Tibial nerve (tissue), 4 donors: ENCODE data around the gene ABHD17A. TPM values are rescaled to one million over a fixed set of nuclear protein-coding genes. Genes with fewer than 3 reads are reported as not detected.

Source experiments
- DNase-seq, 2 donors: peaks; one replicate each; pipeline ENCODE4 v3.0.0-alpha.2; 2019; ENCODE audit warnings: low spot score in 2 of 2
- H3K27ac ChIP-seq, 4 donors: fragments of 200-600 bp; sonication (generic) in 3 of 4; one replicate each; pipeline ENCODE4 v1.5.1; 2017 to 2019; ENCODE audit warnings: mild to moderate bottlenecking in 1 of 4
- H3K27me3 ChIP-seq, 2 donors: fragments of 200-600 bp; sonication (generic) in 1 of 2; one replicate each; pipeline versions ENCODE4 v1.5.1 to v1.6.0; 2017 to 2019
- H3K36me3 ChIP-seq, 3 donors: fragments of 200-600 bp; sonication (generic); one replicate each; pipeline ENCODE4 v1.5.1; 2018 to 2019
- H3K4me1 ChIP-seq, 4 donors: fragments of 200-600 bp; sonication (generic) in 3 of 4; one replicate each; pipeline ENCODE4 v1.5.1; 2017 to 2019
- H3K4me3 ChIP-seq, 4 donors: fragments of 200-600 bp; sonication (generic) in 3 of 4; one replicate each; pipeline ENCODE4 v1.5.1; 2017 to 2019; ENCODE audit warnings: mild to moderate bottlenecking in 1 of 4, moderate library complexity in 1 of 4
- H3K9me3 ChIP-seq, 4 donors: fragments of 200-600 bp; sonication (generic) in 3 of 4; one replicate each; pipeline ENCODE4 v1.5.1; 2017 to 2019
- CTCF ChIP-seq, 5 experiments: fragments of 200-600 bp in 3 of 5; fragments of 450-650 bp in 2 of 5; sonication (generic) in 3 of 5; IDR thresholded peaks; one replicate each; pipeline ENCODE4 v1.5.1; 2016 to 2019; ENCODE audit warnings: antibody characterized with exemption in 5 of 5, mild to moderate bottlenecking in 3 of 5, moderate library complexity in 2 of 5
- EP300 ChIP-seq, 2 donors: sonication (generic); formaldehyde crosslinking; IDR thresholded peaks; one replicate each; pipeline ENCODE4 v1.6.1; 2017; ENCODE audit warnings: antibody characterized with exemption in 2 of 2, mild to moderate bottlenecking in 1 of 2
- POLR2A ChIP-seq, 2 donors: fragments of 450-650 bp; IDR thresholded peaks; one replicate each; pipeline ENCODE4 v1.6.1; 2017; ENCODE audit warnings: antibody characterized with exemption in 2 of 2, mild to moderate bottlenecking in 2 of 2, moderate library complexity in 2 of 2
- WGBS, 2 donors: methylation state at CpG; one replicate each; pipeline ENCODE4 v1.1.5; 2018; 5-methylcytosine and 5-hydroxymethylcytosine counted together
- total RNA-seq, 4 donors: library from RNA; depleted of rRNA; stranded (reverse); fragments of >200 nt; gene quantifications; one replicate each; pipeline ENCODE4 v1.1.0, GENCODE V29; 2016

The ABHD17A gene
- total RNA-seq, 4 donors from 2014 or later, result 127 to 165 (median 132) TPM

GRCh38 chr19:1872807-1873523 lies 12.3 kb downstream of the ABHD17A start:
- WGBS, 2 donors, result 72 to 82% methylated on average over 20 to 25 of the region's 25 CpGs
- Histone ChIP-seq H3K9me3 (no peaks in the 10 kb centered on the region), H3K4me1 (peaks cover 5 to 59% (median 25%) of the 10 kb centered on the region in 4 donors), H3K36me3 (peaks cover 0 to 30% (median 0%) of the 10 kb centered on the region in 3 donors), H3K27ac (peak overlapping the region; percentile 50 to 95 (median 70)), H3K4me3 (peak overlapping the region in 1 of 4 donors; percentile 14), H3K27me3 (no peaks in the 10 kb centered on the region)
- no peak for TF ChIP-seq EP300 (IDR thresholded peaks at IDR 0.05)
- TF ChIP-seq CTCF (IDR thresholded peaks at IDR 0.05), result no peak
- TF ChIP-seq POLR2A (IDR thresholded peaks at IDR 0.05), result no peak
- no peak for DNase-seq

GRCh38 chr19:1871630-1872029 lies 13.7 kb downstream of the ABHD17A start:
- H3K27ac ChIP-seq, result no peak overlapping the region
- H3K9me3 ChIP-seq, result no peaks in the 10 kb centered on the region
- H3K36me3 ChIP-seq, result peaks cover 0 to 30% (median 0%) of the 10 kb centered on the region in 3 donors
- TF ChIP-seq EP300 (IDR thresholded peaks at IDR 0.05) (no peak), CTCF (IDR thresholded peaks at IDR 0.05) (no peak), POLR2A (IDR thresholded peaks at IDR 0.05) (no peak)
- WGBS, 2 donors, result 86 to 92% methylated on average over 6 to 7 of the region's 13 CpGs
- no peak overlapping the region for H3K4me3 ChIP-seq
- DNase-seq, result no peak
- no peaks in the 10 kb centered on the region for H3K27me3 ChIP-seq
- H3K4me1 ChIP-seq, result peaks cover 5 to 51% (median 23%) of the 10 kb centered on the region in 4 donors

GRCh38 chr19:1871140-1871597 lies 14.1 kb downstream of the ABHD17A start:
- no peak overlapping the region for H3K27ac ChIP-seq
- WGBS, 2 donors, result 85 to 86% methylated on average over 9 to 15 of the region's 15 CpGs

GRCh38 chr19:1868971-1869370 lies 16.3 kb downstream of the ABHD17A start:
- H3K27ac ChIP-seq, result no peak overlapping the region
- TF ChIP-seq POLR2A (IDR thresholded peaks at IDR 0.05) (no peak), EP300 (IDR thresholded peaks at IDR 0.05) (no peak), CTCF (IDR thresholded peaks at IDR 0.05) (no peak)
- 87 to 88% methylated on average over 7 of the region's 7 CpGs for WGBS, 2 donors

More at GRCh38 chr19:1871140-1871597, 14.1 kb downstream of the ABHD17A start:
- Histone ChIP-seq H3K27me3 (no peaks in the 10 kb centered on the region), H3K9me3 (no peaks in the 10 kb centered on the region), H3K36me3 (peaks cover 0 to 30% (median 0%) of the 10 kb centered on the region in 3 donors), H3K4me1 (peaks cover 5 to 47% (median 19%) of the 10 kb centered on the region in 4 donors), H3K4me3 (no peak overlapping the region)
- no peak for TF ChIP-seq CTCF (IDR thresholded peaks at IDR 0.05)
- no peak for TF ChIP-seq EP300 (IDR thresholded peaks at IDR 0.05)
- no peak for TF ChIP-seq POLR2A (IDR thresholded peaks at IDR 0.05)
- no peak for DNase-seq

GRCh38 chr19:1867349-1867724 lies 18.0 kb downstream of the ABHD17A start:
- H3K4me1 ChIP-seq, result peaks cover 0 to 31% (median 9%) of the 10 kb centered on the region in 4 donors
- TF ChIP-seq POLR2A (IDR thresholded peaks at IDR 0.05) (no peak), CTCF (IDR thresholded peaks at IDR 0.05) (no peak), EP300 (IDR thresholded peaks at IDR 0.05) (no peak)
- no peak overlapping the region for H3K4me3 ChIP-seq
- H3K27me3 ChIP-seq, result no peaks in the 10 kb centered on the region
- no peak for DNase-seq
- H3K9me3 ChIP-seq, result no peaks in the 10 kb centered on the region
- 91 to 92% methylated on average over 9 of the region's 9 CpGs for WGBS, 2 donors
- no peak overlapping the region for H3K27ac ChIP-seq
- H3K36me3 ChIP-seq, result peaks cover 0 to 24% (median 0%) of the 10 kb centered on the region in 3 donors

More at GRCh38 chr19:1868971-1869370, 16.3 kb downstream of the ABHD17A start:
- Histone ChIP-seq H3K27me3 (no peaks in the 10 kb centered on the region), H3K4me3 (no peak overlapping the region), H3K9me3 (no peaks in the 10 kb centered on the region), H3K4me1 (peaks cover 5 to 45% (median 19%) of the 10 kb centered on the region in 4 donors), H3K36me3 (peaks cover 0 to 30% (median 0%) of the 10 kb centered on the region in 3 donors)
- DNase-seq, result no peak
